Fibroblast of lung (primary cell): ENCODE results near the gene SH3TC1. TPM values are rescaled to one million over a fixed set of nuclear protein-coding genes. Genes with fewer than 3 reads are reported as not detected.
A peak's percentile ranks its signal among the peaks of the same experiment; 100 is the strongest.

Experiments used
- DNase-seq, 2 donors: peaks; one replicate each; pipeline versions ENCODE4 v3.0.0 to v3.0.0-alpha.2; 2010; ENCODE audit warnings: low read depth in 2 of 2
- H2AFZ ChIP-seq: 2 replicates; pipeline ENCODE4 v1.5.1; 2012; ENCODE audit warnings: low read length, control low read depth, inconsistent platforms
- H3K27ac ChIP-seq: 2 replicates; pipeline ENCODE4 v1.5.1; 2011; ENCODE audit warnings: low read length, control low read depth; ENCODE audit not compliant: insufficient read depth
- H3K27me3 ChIP-seq: 2 replicates; pipeline ENCODE4 v1.5.1; 2011; ENCODE audit warnings: mild to moderate bottlenecking, low read length; ENCODE audit not compliant: control insufficient read depth, insufficient read depth
- H3K36me3 ChIP-seq: 2 replicates; pipeline ENCODE4 v1.5.1; 2011; ENCODE audit warnings: low read length; ENCODE audit not compliant: control insufficient read depth, insufficient read depth
- H3K4me1 ChIP-seq: 2 replicates; pipeline ENCODE4 v1.5.1; 2011; ENCODE audit warnings: low read length; ENCODE audit not compliant: control insufficient read depth, insufficient read depth; ENCODE audit errors: extremely low read depth
- H3K4me2 ChIP-seq: 2 replicates; pipeline ENCODE4 v1.5.1; 2011; ENCODE audit warnings: low read length, control low read depth; ENCODE audit not compliant: insufficient read depth; ENCODE audit errors: extremely low read depth
- H3K4me3 ChIP-seq, 4 experiments: fragments of 200-600 bp in 1 of 4; sonication (generic) in 1 of 4; replicated peaks in 1 of 4; 2 replicates each; pipeline ENCODE4 v1.5.1; 2011 to 2016; ENCODE audit warnings: low read length in 4 of 4, low read depth in 3 of 4, mild to moderate bottlenecking in 3 of 4, control low read depth in 2 of 4, inconsistent platforms in 1 of 4, mixed read lengths in 1 of 4; ENCODE audit not compliant: insufficient read depth in 1 of 4; ENCODE audit errors: control extremely low read depth in 1 of 4
- H3K79me2 ChIP-seq: 2 replicates; pipeline ENCODE4 v1.5.1; 2012; ENCODE audit warnings: mild to moderate bottlenecking, low read length, inconsistent platforms; ENCODE audit not compliant: control insufficient read depth, insufficient read depth
- H3K9ac ChIP-seq: 2 replicates; pipeline ENCODE4 v1.5.1; 2011; ENCODE audit warnings: mild to moderate bottlenecking, low read length, control low read depth; ENCODE audit not compliant: insufficient read depth
- H3K9me3 ChIP-seq: 2 replicates; pipeline ENCODE4 v1.5.1; 2012; ENCODE audit warnings: low read depth, low read length; ENCODE audit not compliant: control insufficient read depth, insufficient read depth
- H4K20me1 ChIP-seq: 2 replicates; pipeline ENCODE4 v1.5.1; 2011; ENCODE audit warnings: low read length; ENCODE audit not compliant: control insufficient read depth, insufficient read depth; ENCODE audit errors: extremely low read depth
- CTCF ChIP-seq, 2 donors: IDR thresholded peaks in 1 of 2; conservative IDR thresholded peaks in 1 of 2; 1 replicate in 1 of 2; 2 replicates in 1 of 2; pipeline ENCODE4 v1.5.1; 2011 to 2012; ENCODE audit warnings: low read length in 2 of 2, control low read depth in 1 of 2, inconsistent platforms in 1 of 2, low read depth in 1 of 2, mild to moderate bottlenecking in 1 of 2
- EZH2 ChIP-seq: IDR thresholded peaks from 2 replicates; pipeline ENCODE4 v1.5.1; 2012; ENCODE audit warnings: low read length, control low read depth, mild to moderate bottlenecking; ENCODE audit errors: missing control alignments
- polyA plus RNA-seq, 2 donors: library from polyadenylated mRNA; depleted of rRNA in 1 of 2; stranded (reverse) in 1 of 2; unstranded in 1 of 2; fragments of >200 nt; gene quantifications; 2 replicates each; pipeline ENCODE4 v1.2.1, GENCODE V29; 2011 to 2012; ENCODE audit warnings: missing spikeins in 1 of 2
- total RNA-seq: library from RNA; depleted of rRNA; stranded (reverse); fragments of >200 nt; gene quantifications from 2 replicates; pipeline ENCODE4 v1.2.1, GENCODE V29; 2014

Gene SH3TC1
- total and polyA plus RNA-seq, 2 donors (not counting 1 experiment from before 2014, with no cell fraction given), result 3.3 to 11.6 TPM

DNA sequence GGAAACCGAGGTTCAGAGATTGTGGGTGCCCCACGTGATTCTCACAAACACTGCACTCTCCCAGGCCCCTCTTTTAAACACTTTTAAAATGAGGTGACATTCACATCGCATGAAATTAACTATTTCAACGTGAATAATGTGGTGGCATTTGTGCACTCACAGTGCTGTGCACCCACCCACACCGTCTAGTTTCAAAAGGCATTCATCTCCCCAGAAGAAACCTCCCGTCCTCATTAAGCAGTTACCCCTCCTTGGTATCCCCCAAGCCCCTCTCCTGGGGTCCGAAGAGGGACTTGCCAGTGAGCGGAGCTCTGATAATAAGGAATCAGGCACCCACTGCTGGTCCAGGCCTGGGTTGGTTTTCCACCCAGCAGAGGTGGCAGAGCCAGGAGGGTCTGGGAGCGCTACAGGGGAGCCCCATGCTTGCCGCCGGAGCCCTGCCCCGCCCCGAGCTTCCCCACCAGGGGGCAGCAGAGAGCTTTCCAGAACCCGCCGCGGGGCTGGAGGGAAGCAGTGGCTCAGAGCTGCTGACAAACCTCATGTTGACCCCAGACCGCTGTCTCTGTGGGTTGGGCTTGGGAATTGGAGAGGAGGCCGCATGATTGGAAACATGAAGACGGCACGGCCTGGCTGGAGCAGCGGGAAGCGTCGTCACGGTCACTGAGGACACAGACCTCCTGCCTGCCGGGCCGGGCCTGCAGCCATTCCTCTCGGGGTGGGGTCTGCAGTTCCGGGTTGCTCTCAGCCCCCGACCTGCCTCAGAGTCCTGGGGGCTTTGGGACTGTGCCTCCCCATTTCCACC lies 43.0 kb downstream of the SH3TC1 start:
- peak overlapping the region; percentile 31 for H3K27ac ChIP-seq

GRCh38 chr4:8242782-8243560 lies 43.9 kb downstream of the SH3TC1 start:
- no peaks in the 10 kb centered on the region for H3K9me3 ChIP-seq
- H3K27me3 ChIP-seq, result peaks cover 4% of the 10 kb centered on the region
- no peaks in the 10 kb centered on the region for H4K20me1 ChIP-seq
- no peak for TF ChIP-seq CTCF (conservative IDR thresholded peaks at IDR 0.05 in 1 of 2, IDR thresholded peaks at IDR 0.05 in 1 of 2; ENCODE audit: low read depth in 1 of 2, low read length in 2 of 2)
- no peak for TF ChIP-seq EZH2
- no peak overlapping the region for H3K9ac ChIP-seq
- peaks cover 5% of the 10 kb centered on the region for H3K4me1 ChIP-seq
- H3K27ac ChIP-seq, result peak overlapping the region; percentile 31
- no peak overlapping the region for H2AFZ ChIP-seq
- no peak overlapping the region for H3K4me2 ChIP-seq
- no peaks in the 10 kb centered on the region for H3K36me3 ChIP-seq
- H3K79me2 ChIP-seq, result no peaks in the 10 kb centered on the region
- DNase-seq, result no peak
- H3K4me3 ChIP-seq, result no peak overlapping the region

More for the DNA sequence above, 43.0 kb downstream of the SH3TC1 start:
- Histone ChIP-seq H3K36me3 (no peaks in the 10 kb centered on the region), H2AFZ (no peak overlapping the region), H3K4me3 (no peak overlapping the region), H3K9ac (no peak overlapping the region), H3K4me2 (peak overlapping the region; percentile 40), H3K27me3 (peaks cover 4% of the 10 kb centered on the region), H3K9me3 (no peaks in the 10 kb centered on the region), H3K4me1 (peaks cover 5% of the 10 kb centered on the region), H4K20me1 (no peaks in the 10 kb centered on the region), H3K79me2 (no peaks in the 10 kb centered on the region)
- peak; percentile 87 to 93 for DNase-seq
- TF ChIP-seq EZH2 (no peak), CTCF (conservative IDR thresholded peaks at IDR 0.05 in 1 of 2, IDR thresholded peaks at IDR 0.05 in 1 of 2; ENCODE audit: low read depth in 1 of 2, low read length in 2 of 2) (peak; percentile 83 to 87)

GRCh38 chr4:8244001-8244757 lies 45.1 kb downstream of the SH3TC1 start:
- H3K36me3 ChIP-seq, result no peaks in the 10 kb centered on the region
- H3K79me2 ChIP-seq, result no peaks in the 10 kb centered on the region
- no peak overlapping the region for H2AFZ ChIP-seq
- no peak overlapping the region for H3K27ac ChIP-seq
- no peak overlapping the region for H3K9ac ChIP-seq
- H3K4me2 ChIP-seq, result no peak overlapping the region
- H3K4me1 ChIP-seq, result peaks cover 5% of the 10 kb centered on the region
- no peak overlapping the region for H3K4me3 ChIP-seq
- no peaks in the 10 kb centered on the region for H4K20me1 ChIP-seq
- TF ChIP-seq EZH2 (no peak), CTCF (conservative IDR thresholded peaks at IDR 0.05 in 1 of 2, IDR thresholded peaks at IDR 0.05 in 1 of 2; ENCODE audit: low read depth in 1 of 2, low read length in 2 of 2) (no peak)
- H3K27me3 ChIP-seq, result peaks cover 4% of the 10 kb centered on the region
- H3K9me3 ChIP-seq, result no peaks in the 10 kb centered on the region
- DNase-seq, result no peak
